GM19468 (cell line): ENCODE measurements around the gene KCNMB2.
"Not testable (repeated sequence)": the region's sequence is repeated elsewhere in the genome, so short reads cannot be mapped to it uniquely, and the experiment has no call there.

Source experiments
- ATAC-seq: cut with Tn5 transposase; IDR thresholded peaks from one replicate; pipeline ENCODE4 v1.9.1; 2021; ENCODE audit warnings: mild to moderate bottlenecking, moderate library complexity, moderate number of reproducible peaks; ENCODE audit not compliant: unreplicated experiment; ENCODE audit errors: extremely low read depth

The KCNMB2 gene

DNA sequence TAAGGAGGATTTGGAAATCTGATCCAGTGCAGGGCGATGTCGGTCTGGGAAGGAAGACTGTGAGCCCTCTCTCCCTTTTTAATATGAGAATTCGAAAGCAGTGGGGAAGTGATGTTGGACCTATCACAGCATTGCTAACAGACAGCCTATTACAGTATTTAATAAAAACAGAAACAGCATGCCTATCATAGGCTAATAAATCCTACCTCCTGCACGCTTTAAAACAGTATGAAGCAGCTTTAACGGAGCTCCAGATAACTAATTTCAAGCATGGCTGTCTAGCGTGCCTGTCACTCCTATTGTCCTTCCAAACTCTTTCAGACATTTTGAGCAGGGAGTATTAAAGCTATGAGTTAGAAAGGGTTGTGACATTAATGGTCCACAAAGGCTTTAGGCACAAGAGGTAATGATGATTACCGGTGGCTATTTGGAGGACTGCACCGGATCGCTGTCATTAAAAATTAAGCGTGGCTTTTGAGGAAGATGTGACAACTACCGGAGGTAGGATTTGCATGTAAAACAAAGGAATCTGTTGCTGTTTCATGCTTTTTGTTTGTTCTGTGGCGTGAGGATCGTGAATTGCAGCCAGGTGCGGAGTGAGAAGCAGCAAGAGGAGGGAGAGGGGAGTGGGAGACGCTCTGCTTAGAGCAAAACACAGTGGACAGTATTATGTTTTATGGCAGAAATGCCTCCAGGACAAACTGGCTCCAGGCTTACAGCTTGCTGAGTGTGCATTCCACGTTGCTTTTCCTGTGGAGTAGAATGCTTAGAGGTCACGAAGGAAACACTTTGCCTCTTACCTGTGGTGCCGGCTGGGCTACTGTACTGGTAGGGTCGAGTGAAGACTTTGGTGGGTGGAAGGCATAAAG, at the start of gene KCNMB2:
Gene KCNMB2 (plus strand): TSS at position 226 of the 869 bp plus-strand sequence.
- no peak for ATAC-seq

DNA sequence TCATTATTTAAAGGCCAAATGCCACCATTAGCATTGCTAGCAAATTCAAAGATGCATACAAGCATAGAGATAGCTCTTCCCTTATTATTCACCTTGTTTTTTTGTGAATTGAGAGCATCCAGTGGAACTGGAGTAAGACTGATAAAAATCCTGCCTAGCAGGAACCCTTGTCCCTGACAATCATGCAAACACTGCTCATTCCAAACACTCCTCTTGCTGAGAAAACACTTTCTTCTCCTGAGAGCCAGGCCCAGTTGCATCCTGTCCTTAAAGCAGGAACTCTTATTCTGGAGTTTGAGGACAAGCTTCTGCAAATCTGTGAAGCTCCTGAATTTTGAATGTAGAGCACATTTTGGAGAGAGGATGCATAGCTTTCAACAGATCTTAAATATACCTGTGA, 49.3 kb upstream of the KCNMB2 start:
- no peak for ATAC-seq

DNA sequence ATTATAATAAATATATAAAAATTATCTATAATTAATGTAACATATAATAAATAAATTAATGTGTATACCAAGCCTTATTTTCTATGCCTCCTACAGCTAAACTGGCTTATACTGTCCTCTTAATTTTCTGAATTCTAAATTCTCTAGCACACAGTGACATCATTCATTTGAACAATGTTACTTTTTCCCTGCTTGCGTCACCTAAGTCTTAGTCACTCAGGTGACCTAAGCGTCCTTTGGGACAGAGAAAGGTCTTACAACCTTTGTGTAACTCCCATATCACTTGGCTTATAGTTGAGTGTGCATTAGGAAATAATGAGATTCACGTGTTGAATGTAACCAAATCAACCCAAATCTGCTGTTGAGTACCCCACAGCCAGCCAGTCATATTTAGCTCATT, 48.5 kb upstream of the KCNMB2 start:
- ATAC-seq = no peak

DNA sequence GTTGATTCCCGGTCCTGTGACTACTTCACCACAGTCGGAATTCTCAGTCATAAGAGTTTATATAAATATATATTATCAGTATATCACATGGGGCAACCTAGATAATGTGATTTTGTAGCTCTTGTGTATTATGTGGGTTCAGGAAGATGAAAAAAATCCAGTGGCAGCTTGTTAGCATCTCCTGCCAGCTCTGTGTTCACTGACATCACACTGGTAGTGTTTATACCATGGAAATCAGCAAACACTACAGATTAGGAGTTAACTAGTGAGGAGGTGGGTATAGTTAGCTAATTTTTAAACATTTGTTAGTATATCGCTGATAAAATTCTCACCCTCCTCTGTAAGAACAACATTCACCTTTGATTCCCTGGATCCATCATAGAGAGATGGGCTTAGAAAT, 44.5 kb upstream of the KCNMB2 start:
- ATAC-seq = no peak

DNA sequence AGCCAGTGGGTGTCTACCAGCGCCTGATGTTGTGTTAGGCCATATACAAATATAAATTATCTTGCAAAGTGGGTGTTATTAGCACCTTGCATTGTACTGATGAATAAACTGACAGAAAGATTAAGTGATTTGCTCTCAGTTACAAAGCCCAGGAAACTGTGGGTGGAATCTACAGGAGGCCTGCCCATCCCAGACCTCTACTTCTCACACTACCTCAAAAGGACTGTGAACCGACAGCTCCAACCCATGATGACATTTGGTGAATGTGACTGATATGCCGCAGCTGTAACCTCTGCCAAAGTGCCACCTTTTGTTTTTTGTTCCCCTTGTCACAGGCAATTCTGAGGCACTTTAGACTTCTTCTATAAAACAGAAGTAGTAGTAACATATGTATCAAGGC, 43.7 kb upstream of the KCNMB2 start:
- ATAC-seq = no peak

- no peak for ATAC-seq
Measured at GRCh38 chr3:178494386-178494785, 41.9 kb upstream of the KCNMB2 start.

DNA sequence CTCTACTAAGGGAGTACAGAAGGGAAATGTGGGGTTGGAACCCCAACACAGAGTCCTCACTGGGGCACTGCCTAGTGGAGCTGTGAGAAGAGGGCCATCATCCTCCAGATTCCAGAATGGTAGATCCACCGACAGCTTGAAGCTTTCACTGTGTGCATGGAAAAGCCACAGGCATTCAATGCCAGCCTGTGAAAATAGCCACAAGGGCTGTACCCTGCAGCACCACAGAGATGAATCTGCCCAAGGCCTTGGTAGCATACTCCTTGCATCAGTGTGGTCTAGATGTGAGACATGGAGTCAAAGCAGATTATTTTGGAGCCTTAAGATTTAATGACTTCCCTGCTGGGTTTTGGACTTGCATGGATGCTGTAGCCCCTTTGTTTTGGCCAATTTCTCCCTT, 39.3 kb upstream of the KCNMB2 start:
- ATAC-seq = no peak

GRCh38 chr3:178498871-178499270, 37.4 kb upstream of the KCNMB2 start:
- no peak for ATAC-seq

DNA sequence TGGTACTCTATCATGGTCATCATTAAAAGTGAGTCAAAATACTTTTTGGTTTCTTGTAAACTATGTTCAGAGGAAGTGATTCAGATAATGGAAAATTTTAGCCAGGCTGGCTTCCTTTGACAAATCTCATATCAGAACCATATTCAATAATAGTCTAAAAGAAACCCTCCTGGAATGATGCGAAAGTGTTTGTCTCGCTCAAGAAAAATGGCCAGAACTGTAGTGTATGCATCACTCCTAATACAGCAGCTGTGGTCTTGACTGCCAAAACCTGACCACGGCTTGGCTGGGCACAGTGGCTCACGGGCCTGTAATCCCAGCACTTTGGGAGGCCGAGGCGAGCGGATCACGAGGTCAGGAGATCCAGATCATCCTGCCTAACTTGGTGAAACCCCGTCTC, 35.6 kb upstream of the KCNMB2 start:
- no peak for ATAC-seq

- ATAC-seq = no peak
Measured at GRCh38 chr3:178504128-178504527, 32.1 kb upstream of the KCNMB2 start.

DNA sequence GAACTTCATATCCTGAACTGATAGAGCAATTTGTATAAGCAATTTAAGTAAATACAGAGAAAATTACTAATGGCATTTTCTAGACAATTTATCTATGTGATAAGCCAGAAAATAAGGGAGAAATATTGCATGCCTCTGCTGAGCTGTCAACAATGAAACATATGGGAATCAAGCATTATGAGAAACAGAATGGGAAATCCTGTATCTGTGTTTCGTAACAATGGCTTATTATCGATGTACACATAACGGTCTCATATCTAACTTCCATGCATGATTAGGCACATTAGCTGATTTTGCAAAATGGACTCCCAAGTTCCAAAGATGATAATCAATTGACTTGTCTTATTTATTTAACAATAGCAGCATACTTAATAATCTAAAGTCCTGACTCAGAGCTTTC, 30.4 kb upstream of the KCNMB2 start:
- ATAC-seq = no peak

GRCh38 chr3:178507507-178508442, 28.5 kb upstream of the KCNMB2 start:
- no peak for ATAC-seq

DNA sequence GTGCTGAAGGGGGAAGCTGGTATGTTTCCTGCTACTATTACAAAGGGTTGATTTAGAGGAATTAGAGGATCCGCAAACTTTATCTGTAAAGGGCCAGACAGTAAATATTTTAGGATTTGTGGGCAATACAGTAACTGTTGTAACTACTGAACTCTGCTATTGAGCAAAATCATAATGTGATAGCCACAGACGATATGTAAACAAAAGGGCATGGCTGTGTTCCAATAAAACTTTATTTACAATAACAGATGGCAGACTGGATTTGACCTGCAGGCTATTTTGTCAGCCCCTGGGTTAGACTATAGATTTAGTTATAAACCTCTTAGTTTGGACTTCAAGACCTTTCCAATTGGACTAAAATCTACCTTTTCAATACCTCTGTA, 27.8 kb upstream of the KCNMB2 start:
- ATAC-seq = no peak

DNA sequence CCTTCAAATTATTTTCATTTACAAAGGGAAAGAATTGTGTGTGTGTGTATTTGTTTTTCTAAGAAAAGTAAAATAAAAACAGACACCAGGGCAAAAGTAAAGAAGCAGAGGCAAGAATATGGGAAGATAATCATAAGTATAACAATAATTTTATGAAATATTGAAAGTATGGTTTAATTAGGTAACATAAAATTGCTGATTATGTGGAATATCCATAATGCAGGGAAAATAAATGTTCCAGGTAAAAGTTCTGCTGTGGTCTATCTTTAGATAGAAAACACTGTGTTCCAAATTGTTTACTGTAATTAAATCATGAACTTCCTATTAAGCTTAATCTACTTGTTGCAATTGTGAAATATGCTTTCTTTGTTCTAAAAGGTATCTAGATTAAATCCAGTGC, 25.7 kb upstream of the KCNMB2 start:
- ATAC-seq = no peak

- no peak for ATAC-seq
Measured at GRCh38 chr3:178512647-178513046, 23.6 kb upstream of the KCNMB2 start.

DNA sequence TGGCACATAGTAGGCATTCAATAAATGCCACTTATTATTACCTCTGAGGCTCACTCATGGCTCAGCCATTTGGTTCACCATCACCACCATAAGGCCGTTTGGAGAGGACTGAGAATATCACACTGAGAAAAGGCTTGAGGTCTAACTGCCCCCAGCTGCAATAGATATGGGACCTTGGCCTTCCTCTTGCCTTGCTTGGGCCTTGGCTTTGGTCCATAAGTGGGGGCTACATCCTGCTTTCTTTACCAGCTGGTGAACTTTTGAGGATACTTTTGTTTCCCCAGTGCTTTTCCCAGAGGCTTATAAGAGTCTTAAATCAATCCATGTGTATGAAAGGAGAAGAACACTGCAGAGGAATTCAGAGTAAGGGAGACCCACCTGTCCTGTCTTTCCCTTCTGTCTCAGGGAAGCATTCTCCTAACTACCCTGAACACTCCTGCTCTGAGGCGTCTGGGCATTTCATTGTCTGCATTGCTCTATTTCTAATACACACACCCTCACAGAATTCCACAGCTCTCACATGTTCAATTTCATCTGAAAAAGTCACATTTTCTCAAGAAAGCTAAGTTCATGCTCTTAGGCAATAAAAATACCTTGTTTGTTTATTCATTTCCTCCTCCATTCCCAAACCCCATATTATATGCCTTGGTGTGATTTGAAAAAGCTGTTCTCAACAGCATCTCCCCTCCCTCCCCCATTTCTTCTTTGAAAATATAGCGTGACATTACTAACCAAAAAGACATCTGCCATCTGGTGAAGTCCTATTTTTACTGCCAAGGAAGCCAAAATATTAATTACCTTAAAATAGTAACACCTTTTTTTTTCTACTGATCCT, 22.5 kb upstream of the KCNMB2 start:
- ATAC-seq = no peak

DNA sequence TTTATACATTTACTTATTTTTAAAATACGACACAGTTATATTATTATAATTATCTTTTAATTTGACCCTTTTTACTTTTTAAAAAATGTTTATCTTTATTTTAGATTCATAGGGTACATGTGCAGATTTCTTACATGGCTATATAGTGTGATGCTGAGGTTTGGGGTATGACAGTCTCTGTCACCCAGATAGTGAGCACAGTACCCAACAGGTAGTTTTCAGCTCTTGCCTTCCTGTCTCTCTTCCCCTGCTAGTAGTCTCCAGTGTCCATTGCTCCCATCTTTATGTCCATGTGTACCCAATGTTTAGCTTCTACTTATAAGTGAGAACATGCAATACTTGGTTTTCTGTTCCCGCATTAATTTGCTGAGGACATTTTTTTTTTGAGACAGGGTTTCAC, 21.8 kb upstream of the KCNMB2 start:
- no peak for ATAC-seq

- not testable (repeated sequence) for ATAC-seq
Measured at GRCh38 chr3:178515076-178515744, 21.0 kb upstream of the KCNMB2 start.

- ATAC-seq = no peak
Measured at GRCh38 chr3:178517665-178518334, 18.4 kb upstream of the KCNMB2 start.
